Measurements from ENCODE around the gene PTPN9.

DNA sequence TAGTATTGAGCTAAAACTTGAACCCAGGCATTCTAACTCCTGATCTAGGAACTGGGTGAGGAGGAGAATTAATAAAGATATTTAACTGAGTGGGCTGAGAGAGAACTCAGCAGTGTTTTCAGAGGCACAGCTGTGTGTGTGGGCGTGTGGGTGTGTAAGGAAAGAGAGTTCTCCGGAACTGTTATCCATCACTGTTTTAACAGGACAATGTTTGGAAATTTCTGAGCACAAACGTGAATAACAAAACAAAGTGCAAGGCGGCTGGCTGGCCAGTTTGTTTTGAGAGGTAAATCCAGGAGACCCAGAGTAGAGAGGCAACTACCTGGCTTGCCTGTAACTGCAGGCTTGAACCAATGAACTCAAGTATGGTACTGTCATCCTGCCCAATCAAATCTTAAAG is 5.0 kb upstream of the PTPN9 start:
- TF ChIP-seq CTCF (optimal IDR thresholded peaks at IDR 0.05 in 1 of 3, IDR thresholded peaks at IDR 0.05 in 1 of 3, conservative IDR thresholded peaks at IDR 0.05 in 1 of 3; ENCODE audit: extremely low read depth in 1 of 3, insufficient read depth in 2 of 3, low read length in 3 of 3) (no peak), EZH2 (IDR thresholded peaks at IDR 0.05; ENCODE audit: low read length) (no peak)

Data from keratinocyte (primary cell).